ENCODE results near the gene ZNF836.

Gene ZNF836

GRCh38 chr19:52140032-52140710 lies 31.2 kb downstream of the ZNF836 start:
- H3K27ac ChIP-seq (ENCODE audit: low read depth, low read length): 0 out of 2 replicates have a peak overlapping the region, but pooled peaks have one; percentile 33
- H3K27me3 ChIP-seq (ENCODE audit: insufficient read depth, low read length): no peaks in the 10 kb centered on the region
- H3K4me1 ChIP-seq (ENCODE audit: control insufficient read depth, insufficient read depth, low read length, unreplicated experiment): peaks cover 4% of the 10 kb centered on the region
- peaks cover 26% of the 10 kb centered on the region for H3K79me2 ChIP-seq (ENCODE audit: control insufficient read depth, insufficient read depth, low read length, unreplicated experiment)
- peak overlapping the region; percentile 93 for H2AFZ ChIP-seq (ENCODE audit: low read length, unreplicated experiment)
- 0 out of 2 replicates have a peak, but pooled peaks cover 3% of the 10 kb centered on the region for H3K36me3 ChIP-seq (ENCODE audit: insufficient read depth, low read length)
- H3K4me3 ChIP-seq (ENCODE audit: low read depth, low read length): peak overlapping the region; percentile 99

GRCh38 chr19:52139252-52140031 lies 32.0 kb downstream of the ZNF836 start, which contains the start of gene ZNF616:
TSS of gene ZNF616 (minus strand) at chr19:52139938. CDS start at chr19:52130512, 9,426 bp downstream.
- H3K36me3 ChIP-seq (ENCODE audit: insufficient read depth, low read length): peaks cover 6% of the 10 kb centered on the region; the same call in 1 of the 2 replicates
- H3K4me1 ChIP-seq (ENCODE audit: control insufficient read depth, insufficient read depth, low read length, unreplicated experiment): peaks cover 4% of the 10 kb centered on the region
- H2AFZ ChIP-seq (ENCODE audit: low read length, unreplicated experiment): peak within 1 kb of the TSS; percentile 95
- H3K27ac ChIP-seq (ENCODE audit: low read depth, low read length): peak within 1 kb of the TSS; percentile 84
- H3K4me3 ChIP-seq (ENCODE audit: low read depth, low read length): peak within 1 kb of the TSS; percentile 99
- H3K27me3 ChIP-seq (ENCODE audit: insufficient read depth, low read length): no peaks in the 10 kb centered on the region
- H3K79me2 ChIP-seq (ENCODE audit: control insufficient read depth, insufficient read depth, low read length, unreplicated experiment): peaks cover 32% of the 10 kb centered on the region

GRCh38 chr19:52138983-52139251 lies 32.5 kb downstream of the ZNF836 start:
- H3K27me3 ChIP-seq (ENCODE audit: insufficient read depth, low read length): no peaks in the 10 kb centered on the region
- peak overlapping the region; percentile 99 for H3K4me3 ChIP-seq (ENCODE audit: low read depth, low read length)
- H3K36me3 ChIP-seq (ENCODE audit: insufficient read depth, low read length): peaks cover 12% of the 10 kb centered on the region; the same call in 1 of the 2 replicates
- peak overlapping the region; percentile 41 for H2AFZ ChIP-seq (ENCODE audit: low read length, unreplicated experiment)
- H3K27ac ChIP-seq (ENCODE audit: low read depth, low read length): peak overlapping the region; percentile 84
- H3K79me2 ChIP-seq (ENCODE audit: control insufficient read depth, insufficient read depth, low read length, unreplicated experiment): peaks cover 32% of the 10 kb centered on the region
- peaks cover 4% of the 10 kb centered on the region for H3K4me1 ChIP-seq (ENCODE audit: control insufficient read depth, insufficient read depth, low read length, unreplicated experiment)

GRCh38 chr19:52138278-52138982 lies 33.0 kb downstream of the ZNF836 start:
- H2AFZ ChIP-seq (ENCODE audit: low read length, unreplicated experiment): peak overlapping the region; percentile 41
- peak overlapping the region; percentile 84; the same call in 1 of the 2 replicates for H3K27ac ChIP-seq (ENCODE audit: low read depth, low read length)
- peaks cover 12% of the 10 kb centered on the region; the same call in 1 of the 2 replicates for H3K36me3 ChIP-seq (ENCODE audit: insufficient read depth, low read length)
- peak overlapping the region; percentile 99 for H3K4me3 ChIP-seq (ENCODE audit: low read depth, low read length)
- no peaks in the 10 kb centered on the region for H3K27me3 ChIP-seq (ENCODE audit: insufficient read depth, low read length)
- peaks cover 4% of the 10 kb centered on the region for H3K4me1 ChIP-seq (ENCODE audit: control insufficient read depth, insufficient read depth, low read length, unreplicated experiment)
- H3K79me2 ChIP-seq (ENCODE audit: control insufficient read depth, insufficient read depth, low read length, unreplicated experiment): peaks cover 32% of the 10 kb centered on the region

- no peaks in the 10 kb centered on the region for H3K27me3 ChIP-seq (ENCODE audit: insufficient read depth, low read length)
- H3K36me3 ChIP-seq (ENCODE audit: insufficient read depth, low read length): peaks cover 95% of the 10 kb centered on the region
- H3K79me2 ChIP-seq (ENCODE audit: control insufficient read depth, insufficient read depth, low read length, unreplicated experiment): no peaks in the 10 kb centered on the region
- no peaks in the 10 kb centered on the region for H3K4me1 ChIP-seq (ENCODE audit: control insufficient read depth, insufficient read depth, low read length, unreplicated experiment)
- no peak overlapping the region for H2AFZ ChIP-seq (ENCODE audit: low read length, unreplicated experiment)
- H3K27ac ChIP-seq (ENCODE audit: low read depth, low read length): no peak overlapping the region
- no peak overlapping the region for H3K4me3 ChIP-seq (ENCODE audit: low read depth, low read length)
These were observed 51.1 kb downstream of the ZNF836 start for GRCh38 chr19:52120286-52120685.

GRCh38 chr19:52115526-52116053 lies 55.8 kb downstream of the ZNF836 start:
- no peaks in the 10 kb centered on the region for H3K4me1 ChIP-seq (ENCODE audit: control insufficient read depth, insufficient read depth, low read length, unreplicated experiment)
- peaks cover 71% of the 10 kb centered on the region for H3K36me3 ChIP-seq (ENCODE audit: insufficient read depth, low read length)
- H2AFZ ChIP-seq (ENCODE audit: low read length, unreplicated experiment): no peak overlapping the region
- no peaks in the 10 kb centered on the region for H3K79me2 ChIP-seq (ENCODE audit: control insufficient read depth, insufficient read depth, low read length, unreplicated experiment)
- H3K27ac ChIP-seq (ENCODE audit: low read depth, low read length): no peak overlapping the region
- no peaks in the 10 kb centered on the region for H3K27me3 ChIP-seq (ENCODE audit: insufficient read depth, low read length)
- no peak overlapping the region for H3K4me3 ChIP-seq (ENCODE audit: low read depth, low read length)

GRCh38 chr19:52114691-52115090 lies 56.7 kb downstream of the ZNF836 start:
- Histone ChIP-seq H3K4me3 (ENCODE audit: low read depth, low read length) (no peak overlapping the region), H2AFZ (ENCODE audit: low read length, unreplicated experiment) (no peak overlapping the region), H3K36me3 (ENCODE audit: insufficient read depth, low read length) (peaks cover 62% of the 10 kb centered on the region), H3K79me2 (ENCODE audit: control insufficient read depth, insufficient read depth, low read length, unreplicated experiment) (no peaks in the 10 kb centered on the region), H3K27ac (ENCODE audit: low read depth, low read length) (no peak overlapping the region), H3K27me3 (ENCODE audit: insufficient read depth, low read length) (no peaks in the 10 kb centered on the region), H3K4me1 (ENCODE audit: control insufficient read depth, insufficient read depth, low read length, unreplicated experiment) (no peaks in the 10 kb centered on the region)

GRCh38 chr19:52112624-52113023 lies 58.8 kb downstream of the ZNF836 start:
- Histone ChIP-seq H3K36me3 (ENCODE audit: insufficient read depth, low read length) (peaks cover 41% of the 10 kb centered on the region), H2AFZ (ENCODE audit: low read length, unreplicated experiment) (no peak overlapping the region)

GRCh38 chr19:52110780-52111179 lies 60.6 kb downstream of the ZNF836 start:
- Histone ChIP-seq H3K27me3 (ENCODE audit: insufficient read depth, low read length) (no peaks in the 10 kb centered on the region), H2AFZ (ENCODE audit: low read length, unreplicated experiment) (no peak overlapping the region), H3K36me3 (ENCODE audit: insufficient read depth, low read length) (peaks cover 24% of the 10 kb centered on the region), H3K79me2 (ENCODE audit: control insufficient read depth, insufficient read depth, low read length, unreplicated experiment) (no peaks in the 10 kb centered on the region), H3K27ac (ENCODE audit: low read depth, low read length) (no peak overlapping the region), H3K4me3 (ENCODE audit: low read depth, low read length) (no peak overlapping the region), H3K4me1 (ENCODE audit: control insufficient read depth, insufficient read depth, low read length, unreplicated experiment) (no peaks in the 10 kb centered on the region)

More at GRCh38 chr19:52112624-52113023, 58.8 kb downstream of the ZNF836 start:
- no peaks in the 10 kb centered on the region for H3K4me1 ChIP-seq (ENCODE audit: control insufficient read depth, insufficient read depth, low read length, unreplicated experiment)
- no peaks in the 10 kb centered on the region for H3K27me3 ChIP-seq (ENCODE audit: insufficient read depth, low read length)
- H3K4me3 ChIP-seq (ENCODE audit: low read depth, low read length): no peak overlapping the region
- H3K79me2 ChIP-seq (ENCODE audit: control insufficient read depth, insufficient read depth, low read length, unreplicated experiment): no peaks in the 10 kb centered on the region
- H3K27ac ChIP-seq (ENCODE audit: low read depth, low read length): no peak overlapping the region
